H1 (cell line): ENCODE results near the gene UBE2H. TPM values are rescaled to one million over a fixed set of nuclear protein-coding genes. Genes with fewer than 3 reads are reported as not detected.
"Not testable (repeated sequence)": the region's sequence is repeated elsewhere in the genome, so short reads cannot be mapped to it uniquely, and the experiment has no call there.

Experiments used
- CTCF ChIA-PET: fragments of 300-600 bp; sonication (Branson Sonifier 250); formaldehyde crosslinking; loops from one replicate; lab custom pipeline; 2021; ENCODE audit not compliant: partially characterized antibody; lab: Charles Lee
- POLR2A ChIA-PET: fragments of 300-600 bp; sonication (Branson Sonifier 250); formaldehyde crosslinking; loops from one replicate; lab custom pipeline; 2021; ENCODE audit warnings: inconsistent platforms; ENCODE audit not compliant: partially characterized antibody; lab: Charles Lee
- DNase-seq, 2 experiments: peaks; one replicate each; pipeline versions ENCODE4 v3.0.0 to v3.0.0-alpha.2; 2010 to 2022; ENCODE audit warnings: low spot score in 2 of 2, low read depth in 1 of 2, mixed read lengths in 1 of 2
- FAIRE-seq: peaks from 2 replicates; lab custom pipeline; 2011; peaks lifted over from hg19 to GRCh38; lab: Jason Lieb, UNC
- H2AFZ ChIP-seq: 2 replicates; pipeline ENCODE4 v1.8.1; 2012; ENCODE audit warnings: low read length, inconsistent platforms
- H2AK5ac ChIP-seq: 2 replicates; pipeline ENCODE4 v1.6.1; 2013; ENCODE audit warnings: low read depth, low read length
- H2BK120ac ChIP-seq: replicated peaks from 2 replicates; pipeline ENCODE3; 2013; ENCODE audit warnings: low read depth, low read length, inconsistent platforms
- H2BK12ac ChIP-seq: 2 replicates; pipeline ENCODE4 v1.6.1; 2013; ENCODE audit warnings: low read depth, low read length
- H2BK15ac ChIP-seq: 2 replicates; pipeline ENCODE4 v1.6.1; 2013; ENCODE audit warnings: low read length
- H2BK20ac ChIP-seq: 2 replicates; pipeline ENCODE4 v1.6.1; 2013; ENCODE audit warnings: low read length
- H2BK5ac ChIP-seq: 2 replicates; pipeline ENCODE4 v1.6.1; 2013; ENCODE audit warnings: low read depth, low read length
- H3K14ac ChIP-seq: 2 replicates; pipeline ENCODE4 v1.6.1; 2013; ENCODE audit warnings: inconsistent platforms; ENCODE audit not compliant: insufficient read length
- H3K18ac ChIP-seq: 2 replicates; pipeline ENCODE4 v1.6.1; 2013; ENCODE audit warnings: low read length; ENCODE audit errors: extremely low read depth
- H3K23ac ChIP-seq: 2 replicates; pipeline ENCODE4 v1.6.1; 2013; ENCODE audit warnings: inconsistent platforms; ENCODE audit not compliant: insufficient read length
- H3K23me2 ChIP-seq: 2 replicates; pipeline ENCODE4 v1.6.1; 2013; ENCODE audit warnings: low read depth, low read length
- H3K27ac ChIP-seq: 2 replicates; pipeline ENCODE4 v1.6.1; 2011; ENCODE audit warnings: low read depth, low read length, inconsistent platforms
- H3K27me3 ChIP-seq, 4 experiments: replicated peaks in 1 of 4; 1 replicate in 1 of 4; 2 replicates in 3 of 4; pipeline versions ENCODE4 v1.6.1 to v1.8.1; 2011 to 2013; ENCODE audit warnings: low read length in 3 of 4, mild to moderate bottlenecking in 3 of 4, inconsistent platforms in 2 of 4, mixed read lengths in 2 of 4, moderate library complexity in 1 of 4; ENCODE audit not compliant: control insufficient read depth in 3 of 4, insufficient read depth in 3 of 4; ENCODE audit errors: extremely low read depth in 1 of 4
- H3K36me3 ChIP-seq, 4 experiments: 2 replicates each; pipeline versions ENCODE4 v1.6.1 to v1.8.1; 2011 to 2013; ENCODE audit warnings: mild to moderate bottlenecking in 4 of 4, low read length in 3 of 4, moderate library complexity in 2 of 4, control low read depth in 1 of 4, inconsistent platforms in 1 of 4; ENCODE audit not compliant: insufficient read depth in 4 of 4, control insufficient read depth in 2 of 4
- H3K4ac ChIP-seq: replicated peaks from 2 replicates; pipeline ENCODE3; 2013; ENCODE audit warnings: low read length, low read depth, mixed read lengths, inconsistent platforms; ENCODE audit not compliant: insufficient read length
- H3K4me1 ChIP-seq, 4 experiments: replicated peaks in 1 of 4; 1 replicate in 1 of 4; 2 replicates in 3 of 4; pipeline versions ENCODE4 v1.6.1 to v1.8.1; 2011 to 2013; ENCODE audit warnings: low read length in 3 of 4, inconsistent platforms in 2 of 4, mixed read lengths in 1 of 4; ENCODE audit not compliant: insufficient read depth in 4 of 4, control insufficient read depth in 3 of 4
- H3K4me2 ChIP-seq, 2 experiments: 2 replicates each; pipeline versions ENCODE4 v1.6.1 to v1.8.1; 2011 to 2013; ENCODE audit warnings: low read depth in 2 of 2, low read length in 2 of 2, control low read depth in 1 of 2, inconsistent platforms in 1 of 2, mild to moderate bottlenecking in 1 of 2; ENCODE audit not compliant: insufficient read depth in 1 of 2
- H3K4me3 ChIP-seq, 4 experiments: fragments of 200-600, 300-600 bp in 1 of 4; sonication (generic), shearing (Covaris generic), sonication (Bioruptor Twin) in 1 of 4; 2 replicates each; pipeline versions ENCODE4 v1.5.1 to v1.8.1; 2011 to 2016; ENCODE audit warnings: low read length in 4 of 4, low read depth in 3 of 4, control low read depth in 2 of 4, inconsistent platforms in 2 of 4, mild to moderate bottlenecking in 2 of 4, mixed read lengths in 1 of 4, moderate library complexity in 1 of 4; ENCODE audit not compliant: insufficient read depth in 2 of 4; ENCODE audit errors: extremely low read depth in 1 of 4
- H3K56ac ChIP-seq: replicated peaks from 2 replicates; pipeline ENCODE3; 2013; ENCODE audit warnings: low read depth, mild to moderate bottlenecking, mixed read lengths, low read length, inconsistent platforms; ENCODE audit not compliant: insufficient read length
- H3K79me1 ChIP-seq: 2 replicates; pipeline ENCODE4 v1.6.1; 2013; ENCODE audit warnings: low read depth, low read length, control low read depth
- H3K79me2 ChIP-seq, 2 experiments: 2 replicates each; pipeline versions ENCODE4 v1.6.1 to v1.8.1; 2012 to 2013; ENCODE audit warnings: low read length in 2 of 2, mild to moderate bottlenecking in 2 of 2, inconsistent platforms in 1 of 2; ENCODE audit not compliant: insufficient read depth in 2 of 2, control insufficient read depth in 1 of 2
- H3K9ac ChIP-seq, 4 experiments: replicated peaks in 1 of 4; 1 replicate in 1 of 4; 2 replicates in 3 of 4; pipeline versions ENCODE4 v1.6.1 to v1.8.1; 2011 to 2013; ENCODE audit warnings: low read depth in 3 of 4, low read length in 3 of 4, control low read depth in 2 of 4, mild to moderate bottlenecking in 2 of 4, moderate library complexity in 2 of 4, inconsistent platforms in 1 of 4; ENCODE audit errors: extremely low read depth in 1 of 4
- H3K9me3 ChIP-seq, 2 experiments: 2 replicates each; pipeline versions ENCODE4 v1.6.1 to v1.8.1; 2012 to 2013; ENCODE audit warnings: mild to moderate bottlenecking in 2 of 2, moderate library complexity in 2 of 2, control low read depth in 1 of 2, inconsistent platforms in 1 of 2, low read depth in 1 of 2, low read length in 1 of 2, mixed read lengths in 1 of 2; ENCODE audit not compliant: insufficient read depth in 2 of 2
- H4K20me1 ChIP-seq, 2 experiments: replicated peaks in 1 of 2; 2 replicates each; pipeline versions ENCODE3 to v1.8.1; 2011 to 2013; ENCODE audit warnings: inconsistent platforms in 2 of 2, low read length in 2 of 2, mild to moderate bottlenecking in 1 of 2; ENCODE audit not compliant: insufficient read depth in 2 of 2, control insufficient read depth in 1 of 2
- H4K5ac ChIP-seq: 2 replicates; pipeline ENCODE4 v1.6.1; 2013; ENCODE audit warnings: low read length, low read depth, mixed read lengths, inconsistent platforms; ENCODE audit not compliant: insufficient read length
- H4K8ac ChIP-seq: 2 replicates; pipeline ENCODE4 v1.8.0; 2013; ENCODE audit warnings: mild to moderate bottlenecking, moderate library complexity, low read length, inconsistent platforms; ENCODE audit not compliant: insufficient read depth; ENCODE audit errors: extremely low read depth
- H4K91ac ChIP-seq: replicated peaks from 2 replicates; pipeline ENCODE3; 2013; ENCODE audit warnings: low read length, mixed read lengths, inconsistent platforms; ENCODE audit not compliant: insufficient read length
- ATF2 ChIP-seq: IDR thresholded peaks from 2 replicates; pipeline ENCODE4 v1.6.1; 2012; ENCODE audit warnings: low read length, inconsistent platforms
- BACH1 ChIP-seq: IDR thresholded peaks from 2 replicates; pipeline ENCODE4 v1.6.1; 2012; ENCODE audit warnings: low read length, improper control_type of control experiment
- CEBPB ChIP-seq: IDR thresholded peaks from 2 replicates; pipeline ENCODE4 v1.6.1; 2012; ENCODE audit warnings: low read depth, low read length
- MAX ChIP-seq: IDR thresholded peaks from 2 replicates; pipeline ENCODE4 v1.6.1; 2012; ENCODE audit warnings: inconsistent platforms
- POLR2A ChIP-seq, 2 experiments: IDR thresholded peaks; 1 replicate in 1 of 2; 2 replicates in 1 of 2; pipeline ENCODE4 v1.6.1; 2011; ENCODE audit warnings: low read depth in 2 of 2, low read length in 2 of 2, mild to moderate bottlenecking in 2 of 2; ENCODE audit errors: control extremely low read depth in 1 of 2
- POLR2AphosphoS5 ChIP-seq: IDR thresholded peaks from 2 replicates; pipeline ENCODE4 v1.6.1; 2011; ENCODE audit warnings: low read depth, low read length
- SAP30 ChIP-seq: fragments of 300-600 bp; sonication (generic); IDR thresholded peaks from 2 replicates; pipeline ENCODE4 v1.7.1; 2012; ENCODE audit warnings: low read length, moderate library complexity, mild to moderate bottlenecking, inconsistent platforms; ENCODE audit not compliant: insufficient read depth, insufficient replicate concordance
- SIN3A ChIP-seq, 2 experiments: IDR thresholded peaks in 1 of 2; conservative IDR thresholded peaks in 1 of 2; 2 replicates each; pipeline ENCODE4 v1.6.1; 2011 to 2012; ENCODE audit warnings: low read length in 2 of 2, improper control_type of control experiment in 1 of 2, low read depth in 1 of 2, mild to moderate bottlenecking in 1 of 2
- SIRT6 ChIP-seq: IDR thresholded peaks from one replicate; pipeline ENCODE4 v1.7.1; 2012; ENCODE audit warnings: low read length, inconsistent platforms
- SP4 ChIP-seq: IDR thresholded peaks from 2 replicates; pipeline ENCODE4 v1.6.1; 2012; ENCODE audit warnings: low read length, inconsistent platforms
- TAF1 ChIP-seq: IDR thresholded peaks from 2 replicates; pipeline ENCODE4 v1.6.1; 2011; ENCODE audit warnings: mild to moderate bottlenecking, low read depth, low read length
- TCF12 ChIP-seq: IDR thresholded peaks from 2 replicates; pipeline ENCODE4 v1.6.1; 2011; ENCODE audit warnings: low read depth, mild to moderate bottlenecking, low read length
- WGBS, 2 experiments: shearing (Covaris generic) in 1 of 2; methylation state at CpG; one replicate each; pipeline versions ENCODE4 v1.1.6 to v1.1.7; 2013 to 2015; ENCODE audit warnings: low lambda C conversion rate in 2 of 2, mixed read lengths in 2 of 2, inconsistent platforms in 1 of 2, low coverage in 1 of 2, missing lambda C conversion rate in 1 of 2; ENCODE audit not compliant: insufficient replicate concordance in 2 of 2, insufficient coverage in 1 of 2, insufficient read length in 1 of 2; ENCODE audit errors: extremely low coverage in 1 of 2, missing lambda C conversion rate in 1 of 2; 5-methylcytosine and 5-hydroxymethylcytosine counted together
- polyA plus RNA-seq, 7 experiments: library from polyadenylated mRNA; depleted of rRNA in 3 of 7; stranded (reverse) in 5 of 7; unstranded in 2 of 7; fragments of >200 nt in 5 of 7; fragments of 200-250 nt in 2 of 7; gene quantifications; 1 replicate in 5 of 7; 2 replicates in 1 of 7; 4 replicates in 1 of 7; pipeline versions ENCODE4 v1.2.1 to v1.2.3, GENCODE V29; 2011 to 2013; ENCODE audit warnings: missing spikeins in 2 of 7, mixed read lengths in 2 of 7
- total RNA-seq: library from RNA; stranded (reverse); fragmentation: NEBNext Ultra II Directional; extraction: Animal tissue kit (Norgen Biotek cat#: 25700); gene quantifications from 2 replicates; pipeline ENCODE4 v1.2.1, GENCODE V29; 2021

UBE2H gene
- total and polyA plus RNA-seq, 2 of the 8 experiments (the other 6 are each of a cell fraction or from before 2014, with no cell fraction given) = 30.6 to 62.2 TPM

GRCh38 chr7:129968592-129969383, 16.0 kb upstream of the UBE2H start (continued):
- TF ChIP-seq TCF12 (no peak), SAP30 (no peak), TAF1 (no peak), MAX (no peak), ATF2 (no peak), CEBPB (no peak), POLR2AphosphoS5 (no peak), BACH1 (no peak), SIRT6 (no peak), SIN3A (conservative IDR thresholded peaks at IDR 0.05 in 1 of 2, IDR thresholded peaks at IDR 0.05 in 1 of 2; ENCODE audit: low read depth in 1 of 2, low read length in 2 of 2) (no peak), SP4 (no peak), POLR2A (IDR thresholded peaks at IDR 0.05; ENCODE audit: control extremely low read depth in 1 of 2, low read depth in 2 of 2, low read length in 2 of 2) (no peak)

- H2AK5ac ChIP-seq, H3K4me2 ChIP-seq, H4K5ac ChIP-seq, FAIRE-seq, H3K27me3 ChIP-seq, H4K20me1 ChIP-seq, H2BK15ac ChIP-seq, H2BK5ac ChIP-seq, H4K8ac ChIP-seq, H3K36me3 ChIP-seq, H3K4ac ChIP-seq, H3K4me3 ChIP-seq, H2BK20ac ChIP-seq, H3K4me1 ChIP-seq, H4K91ac ChIP-seq, H2AFZ ChIP-seq, H3K9me3 ChIP-seq, H2BK120ac ChIP-seq, H3K9ac ChIP-seq, H3K18ac ChIP-seq, H2BK12ac ChIP-seq, H3K23me2 ChIP-seq, H3K14ac ChIP-seq, H3K56ac ChIP-seq, H3K79me2 ChIP-seq, H3K27ac ChIP-seq, H3K23ac ChIP-seq, DNase-seq, H3K79me1 ChIP-seq: not testable (repeated sequence)
- POLR2A ChIA-PET = interaction anchor here (1.2 to 1.5 kb wide), 2 partner anchors 10 to 790 kb away, joined by 3 to 4 read pairs; no protein-coding TSS in a partner anchor
- CTCF ChIA-PET = interaction anchor here (0.7 to 1.3 kb wide), 6 partner anchors 9 to 1613 kb away, joined by 3 to 5 read pairs (median 4); no protein-coding TSS in a partner anchor
- 91% methylated on average over 4 of the region's 4 CpGs; no CpG with 5 or more reads in 1 of the 2 experiments for WGBS, 2 experiments
These were observed 7.4 kb upstream of the UBE2H start for GRCh38 chr7:129960204-129960475.
